Measurements from ENCODE around the gene MYLIP. TPM values are rescaled to one million over a fixed set of nuclear protein-coding genes. Genes with fewer than 3 reads are reported as not detected.

Gene MYLIP
- total and polyA plus RNA-seq, 2 donors (not counting 1 experiment from before 2014, with no cell fraction given): 2.5 to 7.6 TPM

DNA sequence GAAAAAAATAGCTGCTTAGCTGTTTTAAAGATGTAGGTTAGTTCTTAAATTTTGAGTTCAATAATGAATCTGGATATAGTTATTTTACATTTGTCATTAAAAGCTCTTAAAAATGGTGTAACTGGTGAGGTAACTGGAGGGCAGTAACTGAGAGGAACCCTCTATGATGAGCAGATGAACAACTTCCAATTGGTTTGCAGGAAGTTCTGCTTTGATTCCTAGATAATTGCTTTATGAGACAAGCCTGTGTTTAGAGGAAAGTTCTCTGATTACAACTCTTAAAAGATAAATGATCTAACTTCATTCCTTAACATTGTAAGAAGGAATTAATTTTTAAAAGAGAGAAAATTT, 8.5 kb downstream of the MYLIP start:
- no peaks in the 10 kb centered on the region for H3K27me3 ChIP-seq (ENCODE audit: control insufficient read depth, insufficient read depth, low read length)
- no peak overlapping the region for H3K4me3 ChIP-seq (replicated peaks in 1 of 4; ENCODE audit: control extremely low read depth in 1 of 4, insufficient read depth in 1 of 4, low read depth in 3 of 4, low read length in 4 of 4)
- H4K20me1 ChIP-seq (ENCODE audit: control insufficient read depth, extremely low read depth, insufficient read depth, low read length): peaks cover 2% of the 10 kb centered on the region
- H3K9ac ChIP-seq (ENCODE audit: insufficient read depth, low read length): no peak overlapping the region
- H3K27ac ChIP-seq (ENCODE audit: insufficient read depth, low read length): no peak overlapping the region
- TF ChIP-seq, protein P1, sequence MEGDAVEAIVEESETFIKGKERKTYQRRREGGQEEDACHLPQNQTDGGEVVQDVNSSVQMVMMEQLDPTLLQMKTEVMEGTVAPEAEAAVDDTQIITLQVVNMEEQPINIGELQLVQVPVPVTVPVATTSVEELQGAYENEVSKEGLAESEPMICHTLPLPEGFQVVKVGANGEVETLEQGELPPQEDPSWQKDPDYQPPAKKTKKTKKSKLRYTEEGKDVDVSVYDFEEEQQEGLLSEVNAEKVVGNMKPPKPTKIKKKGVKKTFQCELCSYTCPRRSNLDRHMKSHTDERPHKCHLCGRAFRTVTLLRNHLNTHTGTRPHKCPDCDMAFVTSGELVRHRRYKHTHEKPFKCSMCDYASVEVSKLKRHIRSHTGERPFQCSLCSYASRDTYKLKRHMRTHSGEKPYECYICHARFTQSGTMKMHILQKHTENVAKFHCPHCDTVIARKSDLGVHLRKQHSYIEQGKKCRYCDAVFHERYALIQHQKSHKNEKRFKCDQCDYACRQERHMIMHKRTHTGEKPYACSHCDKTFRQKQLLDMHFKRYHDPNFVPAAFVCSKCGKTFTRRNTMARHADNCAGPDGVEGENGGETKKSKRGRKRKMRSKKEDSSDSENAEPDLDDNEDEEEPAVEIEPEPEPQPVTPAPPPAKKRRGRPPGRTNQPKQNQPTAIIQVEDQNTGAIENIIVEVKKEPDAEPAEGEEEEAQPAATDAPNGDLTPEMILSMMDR (conservative IDR thresholded peaks at IDR 0.05 in 1 of 2, IDR thresholded peaks at IDR 0.05 in 1 of 2; ENCODE audit: low read depth in 1 of 2, low read length in 2 of 2): no peak
- TF ChIP-seq EZH2 (IDR thresholded peaks at IDR 0.05; ENCODE audit: low read length, missing control alignments): no peak
- peak overlapping the region; percentile 27 for H3K4me2 ChIP-seq (ENCODE audit: extremely low read depth, insufficient read depth, low read length)
- no peaks in the 10 kb centered on the region for H3K9me3 ChIP-seq (ENCODE audit: control insufficient read depth, insufficient read depth, low read depth, low read length)
- H3K36me3 ChIP-seq (ENCODE audit: control insufficient read depth, insufficient read depth, low read length): no peaks in the 10 kb centered on the region
- no peak for DNase-seq (ENCODE audit: low read depth in 2 of 2)
- H3K4me1 ChIP-seq (ENCODE audit: control insufficient read depth, extremely low read depth, insufficient read depth, low read length): peaks cover 5% of the 10 kb centered on the region
- no peaks in the 10 kb centered on the region for H3K79me2 ChIP-seq (ENCODE audit: control insufficient read depth, insufficient read depth, low read length)
- no peak overlapping the region for H2AFZ ChIP-seq (ENCODE audit: low read length)

DNA sequence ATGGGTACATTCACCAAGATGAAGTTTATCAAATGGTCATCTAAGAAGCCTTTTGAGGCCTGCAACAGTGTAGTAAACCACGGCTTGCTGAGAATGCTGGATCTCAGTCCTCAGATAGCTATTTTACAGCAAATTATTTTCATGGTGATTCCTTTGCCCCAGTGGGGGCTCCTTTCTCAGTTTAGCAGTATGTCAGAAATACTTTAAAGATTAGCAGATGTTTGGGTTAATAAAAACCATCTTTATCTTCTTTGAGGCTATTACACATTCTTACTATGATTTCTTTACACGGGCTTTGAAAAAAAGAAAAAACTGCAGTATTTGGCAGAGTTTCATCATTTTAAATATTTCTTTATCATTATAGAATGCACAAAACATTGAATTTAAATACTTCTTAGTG, 10.7 kb downstream of the MYLIP start:
- Histone ChIP-seq H3K36me3 (ENCODE audit: control insufficient read depth, insufficient read depth, low read length) (peaks cover 2% of the 10 kb centered on the region), H3K9ac (ENCODE audit: insufficient read depth, low read length) (no peak overlapping the region), H3K9me3 (ENCODE audit: control insufficient read depth, insufficient read depth, low read depth, low read length) (no peaks in the 10 kb centered on the region), H3K79me2 (ENCODE audit: control insufficient read depth, insufficient read depth, low read length) (no peaks in the 10 kb centered on the region), H2AFZ (ENCODE audit: low read length) (no peak overlapping the region), H3K27ac (ENCODE audit: insufficient read depth, low read length) (no peak overlapping the region), H3K4me3 (replicated peaks in 1 of 4; ENCODE audit: control extremely low read depth in 1 of 4, insufficient read depth in 1 of 4, low read depth in 3 of 4, low read length in 4 of 4) (no peak overlapping the region), H3K4me2 (ENCODE audit: extremely low read depth, insufficient read depth, low read length) (no peak overlapping the region), H4K20me1 (ENCODE audit: control insufficient read depth, extremely low read depth, insufficient read depth, low read length) (peaks cover 2% of the 10 kb centered on the region), H3K4me1 (ENCODE audit: control insufficient read depth, extremely low read depth, insufficient read depth, low read length) (peaks cover 5% of the 10 kb centered on the region), H3K27me3 (ENCODE audit: control insufficient read depth, insufficient read depth, low read length) (no peaks in the 10 kb centered on the region)
- DNase-seq (ENCODE audit: low read depth in 2 of 2): no peak
- no peak for TF ChIP-seq EZH2 (IDR thresholded peaks at IDR 0.05; ENCODE audit: low read length, missing control alignments)
- TF ChIP-seq, protein P1 (conservative IDR thresholded peaks at IDR 0.05 in 1 of 2, IDR thresholded peaks at IDR 0.05 in 1 of 2; ENCODE audit: low read depth in 1 of 2, low read length in 2 of 2): no peak

DNA sequence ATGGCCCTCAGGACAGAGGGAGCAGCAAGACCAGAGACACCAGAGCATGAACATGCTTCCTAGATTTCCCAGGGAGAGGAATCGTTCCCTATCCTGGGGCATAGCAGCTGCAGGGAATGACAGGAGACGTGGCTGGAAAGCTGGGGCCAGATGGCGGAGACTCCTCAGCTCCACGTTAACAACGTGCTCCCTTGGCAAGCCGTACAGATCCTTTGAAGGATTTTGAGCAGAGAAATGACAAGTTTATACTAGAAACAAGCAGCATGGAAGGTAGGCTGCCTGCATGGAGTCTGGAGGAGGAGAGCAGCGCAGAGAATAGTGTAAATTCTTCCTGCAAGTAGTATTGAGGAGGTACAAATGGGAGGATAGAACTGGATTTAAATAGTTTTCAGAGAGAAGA, 11.7 kb downstream of the MYLIP start:
- H3K9me3 ChIP-seq (ENCODE audit: control insufficient read depth, insufficient read depth, low read depth, low read length): no peaks in the 10 kb centered on the region
- DNase-seq (ENCODE audit: low read depth in 2 of 2): no peak
- H3K4me3 ChIP-seq (replicated peaks in 1 of 4; ENCODE audit: control extremely low read depth in 1 of 4, insufficient read depth in 1 of 4, low read depth in 3 of 4, low read length in 4 of 4): no peak overlapping the region

More for the DNA sequence above, 11.7 kb downstream of the MYLIP start:
- H4K20me1 ChIP-seq (ENCODE audit: control insufficient read depth, extremely low read depth, insufficient read depth, low read length): peaks cover 2% of the 10 kb centered on the region
- H2AFZ ChIP-seq (ENCODE audit: low read length): no peak overlapping the region
- no peak for TF ChIP-seq EZH2 (IDR thresholded peaks at IDR 0.05; ENCODE audit: low read length, missing control alignments)
- TF ChIP-seq, protein P1 (conservative IDR thresholded peaks at IDR 0.05 in 1 of 2, IDR thresholded peaks at IDR 0.05 in 1 of 2; ENCODE audit: low read depth in 1 of 2, low read length in 2 of 2): no peak
- peaks cover 3% of the 10 kb centered on the region for H3K36me3 ChIP-seq (ENCODE audit: control insufficient read depth, insufficient read depth, low read length)
- no peak overlapping the region for H3K27ac ChIP-seq (ENCODE audit: insufficient read depth, low read length)
- H3K4me1 ChIP-seq (ENCODE audit: control insufficient read depth, extremely low read depth, insufficient read depth, low read length): peaks cover 5% of the 10 kb centered on the region
- no peak overlapping the region for H3K4me2 ChIP-seq (ENCODE audit: extremely low read depth, insufficient read depth, low read length)
- no peaks in the 10 kb centered on the region for H3K27me3 ChIP-seq (ENCODE audit: control insufficient read depth, insufficient read depth, low read length)
- H3K79me2 ChIP-seq (ENCODE audit: control insufficient read depth, insufficient read depth, low read length): no peaks in the 10 kb centered on the region
- no peak overlapping the region for H3K9ac ChIP-seq (ENCODE audit: insufficient read depth, low read length)

Data from fibroblast of lung (primary cell).